ENCODE measurements around the gene CCDC149. TPM values are rescaled to one million over a fixed set of nuclear protein-coding genes. Genes with fewer than 3 reads are reported as not detected.

CCDC149 gene
- total and polyA plus RNA-seq, 9 of the 15 experiments (the other 6 are each of a cell fraction or from before 2014, with no cell fraction given), result 0.04 to 0.18 TPM; not detected in 7

- TF ChIP-seq CEBPZ (IDR thresholded peaks at IDR 0.05; ENCODE audit: borderline replicate concordance, low read depth, low read length) (no peak), ARHGAP35 (IDR thresholded peaks at IDR 0.05; ENCODE audit: partially characterized antibody) (no peak), THRA (IDR thresholded peaks at IDR 0.05) (no peak), PHF20 (IDR thresholded peaks at IDR 0.05; ENCODE audit: partially characterized antibody) (no peak), BRF2 (IDR thresholded peaks at IDR 0.05; ENCODE audit: borderline replicate concordance, insufficient read depth, insufficient read length) (no peak), ETS2 (tag; IDR thresholded peaks at IDR 0.05; ENCODE audit: borderline replicate concordance, poor library complexity, severe bottlenecking) (no peak)
Observed at GRCh38 chr4:24775750-24776149, 137.1 kb downstream of the CCDC149 start (continued).
